ENCODE data around the gene POMT2. TPM values are rescaled to one million over a fixed set of nuclear protein-coding genes. Genes with fewer than 3 reads are reported as not detected.
"Not testable (repeated sequence)": the region's sequence is repeated elsewhere in the genome, so short reads cannot be mapped to it uniquely, and the experiment has no call there.

The POMT2 gene
- polyA plus RNA-seq, 1 of the 3 experiments (the other 2 are of a cell fraction) = 19.9 TPM

GRCh38 chr14:77319422-77319821, 1.3 kb downstream of the POMT2 start (continued):
- TF ChIP-seq, protein P1, sequence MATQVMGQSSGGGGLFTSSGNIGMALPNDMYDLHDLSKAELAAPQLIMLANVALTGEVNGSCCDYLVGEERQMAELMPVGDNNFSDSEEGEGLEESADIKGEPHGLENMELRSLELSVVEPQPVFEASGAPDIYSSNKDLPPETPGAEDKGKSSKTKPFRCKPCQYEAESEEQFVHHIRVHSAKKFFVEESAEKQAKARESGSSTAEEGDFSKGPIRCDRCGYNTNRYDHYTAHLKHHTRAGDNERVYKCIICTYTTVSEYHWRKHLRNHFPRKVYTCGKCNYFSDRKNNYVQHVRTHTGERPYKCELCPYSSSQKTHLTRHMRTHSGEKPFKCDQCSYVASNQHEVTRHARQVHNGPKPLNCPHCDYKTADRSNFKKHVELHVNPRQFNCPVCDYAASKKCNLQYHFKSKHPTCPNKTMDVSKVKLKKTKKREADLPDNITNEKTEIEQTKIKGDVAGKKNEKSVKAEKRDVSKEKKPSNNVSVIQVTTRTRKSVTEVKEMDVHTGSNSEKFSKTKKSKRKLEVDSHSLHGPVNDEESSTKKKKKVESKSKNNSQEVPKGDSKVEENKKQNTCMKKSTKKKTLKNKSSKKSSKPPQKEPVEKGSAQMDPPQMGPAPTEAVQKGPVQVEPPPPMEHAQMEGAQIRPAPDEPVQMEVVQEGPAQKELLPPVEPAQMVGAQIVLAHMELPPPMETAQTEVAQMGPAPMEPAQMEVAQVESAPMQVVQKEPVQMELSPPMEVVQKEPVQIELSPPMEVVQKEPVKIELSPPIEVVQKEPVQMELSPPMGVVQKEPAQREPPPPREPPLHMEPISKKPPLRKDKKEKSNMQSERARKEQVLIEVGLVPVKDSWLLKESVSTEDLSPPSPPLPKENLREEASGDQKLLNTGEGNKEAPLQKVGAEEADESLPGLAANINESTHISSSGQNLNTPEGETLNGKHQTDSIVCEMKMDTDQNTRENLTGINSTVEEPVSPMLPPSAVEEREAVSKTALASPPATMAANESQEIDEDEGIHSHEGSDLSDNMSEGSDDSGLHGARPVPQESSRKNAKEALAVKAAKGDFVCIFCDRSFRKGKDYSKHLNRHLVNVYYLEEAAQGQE (IDR thresholded peaks at IDR 0.05; ENCODE audit: low read depth, low read length) = no peak

DNA sequence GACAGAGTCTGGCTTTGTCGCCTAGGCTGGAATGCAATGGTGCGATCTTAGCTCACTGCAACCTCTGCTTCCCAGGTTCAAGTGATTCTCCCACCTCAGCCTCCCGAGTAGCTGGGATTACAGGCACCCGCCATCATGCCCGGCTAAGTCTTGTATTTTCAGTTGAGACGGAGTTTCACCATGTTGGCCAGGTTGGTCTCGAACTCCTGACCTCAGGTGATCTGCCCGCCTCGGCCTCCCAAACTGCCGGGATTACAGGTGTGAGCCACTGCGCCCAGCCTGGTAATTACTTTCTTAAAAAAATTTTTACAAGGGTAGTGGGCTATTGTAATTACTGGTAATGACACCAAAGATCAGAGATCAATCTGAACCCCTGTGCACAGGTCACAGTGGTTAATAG, 1.9 kb downstream of the POMT2 start:
- H3K27ac ChIP-seq (ENCODE audit: low read depth in 2 of 2, low read length in 1 of 2); POLR2A ChIA-PET; H3K9ac ChIP-seq; DNase-seq; H3K9me3 ChIP-seq; H3K4me3 ChIP-seq (ENCODE audit: low read depth in 2 of 2, low read length in 1 of 2); H2AFZ ChIP-seq (ENCODE audit: low read depth); H3K27me3 ChIP-seq (ENCODE audit: insufficient read depth); H3F3A ChIP-seq (replicated peaks; ENCODE audit: insufficient read depth); H3K36me3 ChIP-seq (replicated peaks in 1 of 2; ENCODE audit: control insufficient read depth in 1 of 2, insufficient read depth in 2 of 2, low read length in 1 of 2); H3K9me2 ChIP-seq; H4K20me1 ChIP-seq (ENCODE audit: insufficient read depth): not testable (repeated sequence)
- Histone ChIP-seq H3K79me2 (ENCODE audit: insufficient read depth) (peaks cover 37% of the 10 kb centered on the region), H3K4me1 (ENCODE audit: control insufficient read depth in 1 of 2, insufficient read depth in 2 of 2, low read depth in 1 of 2, low read length in 1 of 2) (peaks cover 5 to 29% of the 10 kb centered on the region in 2 experiments; a peak in 3 of 4 replicates), H3K4me2 (peak overlapping the region; percentile 98; the same call in 1 of the 2 replicates)
- 95% methylated on average over 11 of the region's 11 CpGs for WGBS (ENCODE audit: low lambda C conversion rate)
- CTCF ChIA-PET = interaction anchor here (0.8 to 3.8 kb wide), 4 partner anchors 17 to 179 kb away, joined by 3 to 20 read pairs (median 4); no protein-coding TSS in a partner anchor

DNA sequence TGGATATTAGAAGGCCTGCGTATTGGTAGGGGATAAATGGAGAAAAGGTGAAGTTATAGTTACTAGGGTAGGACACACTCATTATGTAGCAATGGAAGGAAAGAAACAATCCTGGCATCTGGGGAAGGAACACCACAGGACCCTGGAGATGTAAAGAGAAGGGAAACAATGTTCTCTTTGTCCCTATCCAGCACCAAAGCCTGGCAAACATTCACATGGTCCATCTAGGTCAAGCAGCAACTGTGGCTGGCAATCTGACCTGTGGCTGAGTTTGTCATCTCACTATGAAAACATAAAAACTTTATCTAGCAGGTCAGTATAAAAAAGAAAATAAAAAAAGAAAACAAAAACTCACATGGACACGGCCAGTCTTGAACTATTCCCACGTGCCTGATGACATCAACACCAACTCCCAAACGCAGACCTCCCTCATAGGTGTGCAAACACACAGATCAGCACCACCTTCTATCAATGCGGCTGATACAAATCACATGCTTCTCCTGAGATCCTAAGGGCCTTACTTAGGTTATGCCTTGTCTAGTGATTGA, 2.6 kb downstream of the POMT2 start:
- CTCF ChIA-PET = interaction anchor here (0.8 to 7.3 kb wide), 5 partner anchors 16 to 178 kb away, joined by 3 to 143 read pairs (median 20); partner anchors contain the start of gene ZDHHC22
- Histone ChIP-seq H3K27ac (ENCODE audit: low read depth in 2 of 2, low read length in 1 of 2) (no peak overlapping the region), H4K20me1 (ENCODE audit: insufficient read depth) (peaks cover 9% of the 10 kb centered on the region), H3K9me2 (no peaks in the 10 kb centered on the region), H3F3A (replicated peaks; ENCODE audit: insufficient read depth) (peaks cover 3% of the 10 kb centered on the region), H3K4me2 (no peak overlapping the region), H3K27me3 (ENCODE audit: insufficient read depth) (no peaks in the 10 kb centered on the region), H3K4me1 (ENCODE audit: control insufficient read depth in 1 of 2, insufficient read depth in 2 of 2, low read depth in 1 of 2, low read length in 1 of 2) (peaks cover 7 to 30% of the 10 kb centered on the region in 2 experiments; a peak in 3 of 4 replicates), H3K79me2 (ENCODE audit: insufficient read depth) (peaks cover 39% of the 10 kb centered on the region), H3K4me3 (ENCODE audit: low read depth in 2 of 2, low read length in 1 of 2) (no peak overlapping the region), H2AFZ (ENCODE audit: low read depth) (no peak overlapping the region), H3K36me3 (replicated peaks in 1 of 2; ENCODE audit: control insufficient read depth in 1 of 2, insufficient read depth in 2 of 2, low read length in 1 of 2) (no peaks in the 10 kb centered on the region), H3K9me3 (no peaks in the 10 kb centered on the region), H3K9ac (no peak overlapping the region)
- 77% methylated on average over 5 of the region's 5 CpGs for WGBS (ENCODE audit: low lambda C conversion rate)
- POLR2A ChIA-PET = no interaction called here
- no peak for DNase-seq
- TF ChIP-seq, protein P2, sequence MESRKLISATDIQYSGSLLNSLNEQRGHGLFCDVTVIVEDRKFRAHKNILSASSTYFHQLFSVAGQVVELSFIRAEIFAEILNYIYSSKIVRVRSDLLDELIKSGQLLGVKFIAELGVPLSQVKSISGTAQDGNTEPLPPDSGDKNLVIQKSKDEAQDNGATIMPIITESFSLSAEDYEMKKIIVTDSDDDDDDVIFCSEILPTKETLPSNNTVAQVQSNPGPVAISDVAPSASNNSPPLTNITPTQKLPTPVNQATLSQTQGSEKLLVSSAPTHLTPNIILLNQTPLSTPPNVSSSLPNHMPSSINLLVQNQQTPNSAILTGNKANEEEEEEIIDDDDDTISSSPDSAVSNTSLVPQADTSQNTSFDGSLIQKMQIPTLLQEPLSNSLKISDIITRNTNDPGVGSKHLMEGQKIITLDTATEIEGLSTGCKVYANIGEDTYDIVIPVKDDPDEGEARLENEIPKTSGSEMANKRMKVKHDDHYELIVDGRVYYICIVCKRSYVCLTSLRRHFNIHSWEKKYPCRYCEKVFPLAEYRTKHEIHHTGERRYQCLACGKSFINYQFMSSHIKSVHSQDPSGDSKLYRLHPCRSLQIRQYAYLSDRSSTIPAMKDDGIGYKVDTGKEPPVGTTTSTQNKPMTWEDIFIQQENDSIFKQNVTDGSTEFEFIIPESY (IDR thresholded peaks at IDR 0.05; ENCODE audit: borderline replicate concordance, low read depth) = no peak
- TF ChIP-seq CHD2 (IDR thresholded peaks at IDR 0.05; ENCODE audit: low read length, partially characterized antibody) (no peak), TCF12 (IDR thresholded peaks at IDR 0.05) (no peak), MEF2A (IDR thresholded peaks at IDR 0.05; ENCODE audit: borderline replicate concordance, low read depth) (no peak), TEAD4 (IDR thresholded peaks at IDR 0.05; ENCODE audit: borderline replicate concordance, insufficient read depth) (no peak), FOXJ3 (CRISPR knock-in tag; IDR thresholded peaks at IDR 0.05) (no peak), GABPA (IDR thresholded peaks at IDR 0.05; ENCODE audit: low read depth) (no peak), YY1 (IDR thresholded peaks at IDR 0.05; ENCODE audit: low read depth) (no peak), RFX5 (IDR thresholded peaks at IDR 0.05; ENCODE audit: low read length) (no peak), SMC3 (IDR thresholded peaks at IDR 0.05; ENCODE audit: low read depth, low read length) (no peak), NFIC (IDR thresholded peaks at IDR 0.05; ENCODE audit: borderline replicate concordance) (no peak), FOXM1 (IDR thresholded peaks at IDR 0.05; ENCODE audit: low read depth) (no peak), CTCF (IDR thresholded peaks at IDR 0.05) (no peak), JUND (IDR thresholded peaks at IDR 0.05) (no peak), SIN3A (IDR thresholded peaks at IDR 0.05; ENCODE audit: borderline replicate concordance, low read depth, low read length) (no peak)
- TF ChIP-seq, protein P3, sequence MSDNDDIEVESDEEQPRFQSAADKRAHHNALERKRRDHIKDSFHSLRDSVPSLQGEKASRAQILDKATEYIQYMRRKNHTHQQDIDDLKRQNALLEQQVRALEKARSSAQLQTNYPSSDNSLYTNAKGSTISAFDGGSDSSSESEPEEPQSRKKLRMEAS (IDR thresholded peaks at IDR 0.05; ENCODE audit: low read depth) = no peak
- TF ChIP-seq, protein P4, sequence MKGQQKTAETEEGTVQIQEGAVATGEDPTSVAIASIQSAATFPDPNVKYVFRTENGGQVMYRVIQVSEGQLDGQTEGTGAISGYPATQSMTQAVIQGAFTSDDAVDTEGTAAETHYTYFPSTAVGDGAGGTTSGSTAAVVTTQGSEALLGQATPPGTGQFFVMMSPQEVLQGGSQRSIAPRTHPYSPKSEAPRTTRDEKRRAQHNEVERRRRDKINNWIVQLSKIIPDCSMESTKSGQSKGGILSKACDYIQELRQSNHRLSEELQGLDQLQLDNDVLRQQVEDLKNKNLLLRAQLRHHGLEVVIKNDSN (IDR thresholded peaks at IDR 0.05; ENCODE audit: borderline replicate concordance, low read depth) = no peak

Data from SK-N-SH (cell line).